ENCODE data around the gene CTF1. TPM values are rescaled to one million over a fixed set of nuclear protein-coding genes. Genes with fewer than 3 reads are reported as not detected.
A peak's percentile ranks its signal among the peaks of the same experiment; 100 is the strongest.

CTF1 gene
- total RNA-seq, 1 experiment from 2014 or later, result 1.1 TPM

DNA sequence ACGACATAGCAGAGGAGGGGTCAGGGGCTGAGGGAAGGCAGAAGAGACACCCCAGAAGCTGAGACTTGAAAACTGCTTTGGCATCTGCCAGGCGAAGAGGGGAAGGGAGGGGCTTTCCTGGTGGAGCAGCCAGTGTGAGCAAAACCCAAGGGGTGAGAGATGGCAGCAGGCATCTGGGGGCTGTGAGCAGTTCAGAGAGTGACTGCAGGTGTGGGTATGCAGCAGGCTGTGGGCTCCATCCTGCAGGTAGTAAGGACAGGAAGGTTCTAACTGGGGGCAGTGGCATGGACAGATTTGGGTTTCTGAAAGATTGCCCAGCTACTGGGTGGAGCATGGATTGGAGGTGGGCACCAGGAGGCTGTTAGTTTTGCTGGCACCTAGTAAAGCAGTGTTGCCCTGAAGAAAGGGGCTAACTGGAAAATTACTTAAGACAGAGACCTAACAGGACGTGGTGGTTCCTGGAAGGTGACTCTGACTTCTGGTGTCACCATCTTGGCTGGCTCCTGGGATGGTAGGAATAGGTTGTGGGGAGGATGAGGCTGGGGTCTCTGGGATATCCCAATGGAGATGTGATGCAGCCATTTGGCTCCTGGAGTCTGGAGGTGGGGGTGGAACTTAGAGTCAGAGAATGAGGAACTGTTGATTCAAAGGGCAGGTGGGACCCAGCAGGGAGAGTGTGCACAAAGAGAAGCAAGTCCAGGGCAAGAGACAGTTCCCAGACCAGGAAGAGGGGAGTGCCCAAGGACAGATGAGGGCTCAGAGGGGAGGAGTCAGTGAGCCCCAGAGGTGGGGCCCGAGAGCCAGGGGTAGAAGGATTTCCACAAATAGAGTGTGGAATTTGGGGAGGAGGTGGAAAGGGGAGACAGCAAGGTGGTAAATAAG lies 13.7 kb upstream of the CTF1 start:
- Histone ChIP-seq H3K9me2 (replicated peaks; ENCODE audit: insufficient read depth, low read length) (no peaks in the 10 kb centered on the region), H3K4me2 (ENCODE audit: low read depth, low read length, poor library complexity, severe bottlenecking) (no peak overlapping the region), H3K79me2 (ENCODE audit: low read length) (0 out of 2 replicates have a peak, but pooled peaks cover 2% of the 10 kb centered on the region), H3K9me3 (ENCODE audit: low read length) (no peaks in the 10 kb centered on the region), H3K36me3 (ENCODE audit: insufficient read depth, low read length) (no peaks in the 10 kb centered on the region; the same call in 1 of the 2 replicates), H4K20me1 (ENCODE audit: insufficient read depth, low read depth, low read length) (no peaks in the 10 kb centered on the region), H3K9ac (ENCODE audit: low read length) (peak overlapping the region; percentile 18; the same call in 1 of the 2 replicates), H3K27me3 (ENCODE audit: low read length) (no peaks in the 10 kb centered on the region), H3K27ac (ENCODE audit: low read length) (no peak overlapping the region), H3K4me1 (ENCODE audit: low read length) (peaks cover 4% of the 10 kb centered on the region; the same call in 1 of the 2 replicates), H3K4me3 (ENCODE audit: low read length) (no peak overlapping the region), H2AFZ (ENCODE audit: low read length) (no peak overlapping the region)
- peak; percentile 38 for DNase-seq

- no peaks in the 10 kb centered on the region for H4K20me1 ChIP-seq (ENCODE audit: insufficient read depth, low read depth, low read length)
- H2AFZ ChIP-seq (ENCODE audit: low read length), result no peak overlapping the region
- H3K4me1 ChIP-seq (ENCODE audit: low read length), result peaks cover 4% of the 10 kb centered on the region; the same call in 1 of the 2 replicates
- no peaks in the 10 kb centered on the region for H3K27me3 ChIP-seq (ENCODE audit: low read length)
- H3K9me2 ChIP-seq (replicated peaks; ENCODE audit: insufficient read depth, low read length), result no peaks in the 10 kb centered on the region
- no peaks in the 10 kb centered on the region for H3K79me2 ChIP-seq (ENCODE audit: low read length)
- DNase-seq, result peak; percentile 38
- no peak overlapping the region for H3K27ac ChIP-seq (ENCODE audit: low read length)
- H3K9me3 ChIP-seq (ENCODE audit: low read length), result no peaks in the 10 kb centered on the region
- H3K4me3 ChIP-seq (ENCODE audit: low read length), result no peak overlapping the region
- H3K9ac ChIP-seq (ENCODE audit: low read length), result no peak overlapping the region
- H3K4me2 ChIP-seq (ENCODE audit: low read depth, low read length, poor library complexity, severe bottlenecking), result no peak overlapping the region
- no peaks in the 10 kb centered on the region; the same call in 1 of the 2 replicates for H3K36me3 ChIP-seq (ENCODE audit: insufficient read depth, low read length)
These were observed 11.7 kb upstream of the CTF1 start for GRCh38 chr16:30884760-30885159.

DNA sequence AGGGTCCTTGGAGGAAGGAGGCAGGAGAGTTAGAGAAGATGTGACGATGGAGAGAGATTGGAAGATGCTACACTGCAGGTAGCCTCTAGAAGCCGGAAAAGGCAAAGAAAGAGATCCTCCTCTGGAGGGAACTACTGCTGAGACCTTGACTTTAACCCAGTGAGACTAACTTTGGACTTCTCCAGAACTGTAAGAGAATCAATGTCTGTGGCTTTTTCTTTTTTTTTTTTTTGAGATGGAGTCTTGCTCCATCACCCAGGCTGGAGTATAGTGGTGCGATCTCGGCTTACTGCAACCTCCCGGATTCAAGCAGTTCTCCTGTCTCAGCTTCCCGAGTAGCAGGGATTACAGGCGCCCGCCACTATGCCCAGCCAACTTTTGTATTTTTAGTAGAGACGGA lies 11.2 kb upstream of the CTF1 start:
- Histone ChIP-seq H3K9me3 (ENCODE audit: low read length) (no peaks in the 10 kb centered on the region), H3K4me2 (ENCODE audit: low read depth, low read length, poor library complexity, severe bottlenecking) (no peak overlapping the region), H2AFZ (ENCODE audit: low read length) (no peak overlapping the region), H3K27ac (ENCODE audit: low read length) (no peak overlapping the region), H3K79me2 (ENCODE audit: low read length) (no peaks in the 10 kb centered on the region), H3K36me3 (ENCODE audit: insufficient read depth, low read length) (no peaks in the 10 kb centered on the region; the same call in 1 of the 2 replicates), H3K4me1 (ENCODE audit: low read length) (peaks cover 4% of the 10 kb centered on the region; the same call in 1 of the 2 replicates), H4K20me1 (ENCODE audit: insufficient read depth, low read depth, low read length) (no peaks in the 10 kb centered on the region), H3K4me3 (ENCODE audit: low read length) (no peak overlapping the region), H3K27me3 (ENCODE audit: low read length) (no peaks in the 10 kb centered on the region), H3K9ac (ENCODE audit: low read length) (no peak overlapping the region), H3K9me2 (replicated peaks; ENCODE audit: insufficient read depth, low read length) (no peaks in the 10 kb centered on the region)
- DNase-seq, result peak; percentile 36

DNA sequence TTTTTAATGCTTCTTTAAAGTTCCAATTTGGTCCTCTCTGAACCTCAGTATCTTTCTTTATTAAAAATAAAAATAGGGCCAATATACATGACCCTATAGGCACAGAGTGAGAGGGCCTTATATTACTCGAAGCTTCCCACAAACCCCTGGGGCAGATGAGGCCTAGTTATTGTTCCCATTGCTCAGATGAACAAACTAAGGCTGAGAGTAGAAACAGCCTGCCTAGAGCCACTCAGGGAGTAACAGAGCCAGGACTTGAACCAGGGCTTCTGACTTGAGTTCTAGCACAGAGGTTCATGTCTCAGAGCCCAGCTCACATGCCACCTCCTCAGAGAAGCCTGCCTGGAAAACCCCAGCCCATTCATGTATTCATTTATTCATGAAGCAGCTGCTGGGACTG lies 10.3 kb upstream of the CTF1 start:
- Histone ChIP-seq H3K79me2 (ENCODE audit: low read length) (no peaks in the 10 kb centered on the region), H3K9ac (ENCODE audit: low read length) (no peak overlapping the region), H4K20me1 (ENCODE audit: insufficient read depth, low read depth, low read length) (no peaks in the 10 kb centered on the region), H3K4me1 (ENCODE audit: low read length) (peaks cover 4% of the 10 kb centered on the region; the same call in 1 of the 2 replicates), H3K9me3 (ENCODE audit: low read length) (no peaks in the 10 kb centered on the region), H3K36me3 (ENCODE audit: insufficient read depth, low read length) (no peaks in the 10 kb centered on the region; the same call in 1 of the 2 replicates), H3K4me2 (ENCODE audit: low read depth, low read length, poor library complexity, severe bottlenecking) (no peak overlapping the region), H3K9me2 (replicated peaks; ENCODE audit: insufficient read depth, low read length) (no peaks in the 10 kb centered on the region), H2AFZ (ENCODE audit: low read length) (no peak overlapping the region), H3K27ac (ENCODE audit: low read length) (no peak overlapping the region), H3K4me3 (ENCODE audit: low read length) (no peak overlapping the region), H3K27me3 (ENCODE audit: low read length) (no peaks in the 10 kb centered on the region)
- DNase-seq, result peak; percentile 36

GRCh38 chr16:30887927-30888326 lies 8.5 kb upstream of the CTF1 start:
- Histone ChIP-seq H3K9ac (ENCODE audit: low read length) (no peak overlapping the region), H3K36me3 (ENCODE audit: insufficient read depth, low read length) (no peaks in the 10 kb centered on the region; the same call in 1 of the 2 replicates), H3K4me2 (ENCODE audit: low read depth, low read length, poor library complexity, severe bottlenecking) (no peak overlapping the region), H3K79me2 (ENCODE audit: low read length) (peaks cover 7% of the 10 kb centered on the region), H3K27ac (ENCODE audit: low read length) (no peak overlapping the region), H3K9me2 (replicated peaks; ENCODE audit: insufficient read depth, low read length) (no peaks in the 10 kb centered on the region), H4K20me1 (ENCODE audit: insufficient read depth, low read depth, low read length) (no peaks in the 10 kb centered on the region), H3K9me3 (ENCODE audit: low read length) (no peaks in the 10 kb centered on the region), H3K4me1 (ENCODE audit: low read length) (peaks cover 8% of the 10 kb centered on the region), H3K4me3 (ENCODE audit: low read length) (no peak overlapping the region), H3K27me3 (ENCODE audit: low read length) (no peaks in the 10 kb centered on the region), H2AFZ (ENCODE audit: low read length) (no peak overlapping the region)
- DNase-seq, result peak; percentile 36

- no peak overlapping the region for H3K4me2 ChIP-seq (ENCODE audit: low read depth, low read length, poor library complexity, severe bottlenecking)
- H3K36me3 ChIP-seq (ENCODE audit: insufficient read depth, low read length), result no peaks in the 10 kb centered on the region; the same call in 1 of the 2 replicates
- H3K27me3 ChIP-seq (ENCODE audit: low read length), result no peaks in the 10 kb centered on the region
- no peaks in the 10 kb centered on the region for H3K9me2 ChIP-seq (replicated peaks; ENCODE audit: insufficient read depth, low read length)
- no peak overlapping the region for H3K4me3 ChIP-seq (ENCODE audit: low read length)
- peaks cover 12% of the 10 kb centered on the region for H3K79me2 ChIP-seq (ENCODE audit: low read length)
- peaks cover 12% of the 10 kb centered on the region for H3K4me1 ChIP-seq (ENCODE audit: low read length)
- H3K9me3 ChIP-seq (ENCODE audit: low read length), result no peaks in the 10 kb centered on the region
- no peak overlapping the region for H3K9ac ChIP-seq (ENCODE audit: low read length)
- no peak overlapping the region for H3K27ac ChIP-seq (ENCODE audit: low read length)
- no peak overlapping the region for H2AFZ ChIP-seq (ENCODE audit: low read length)
- no peak for DNase-seq
- no peaks in the 10 kb centered on the region for H4K20me1 ChIP-seq (ENCODE audit: insufficient read depth, low read depth, low read length)
These were observed 7.4 kb upstream of the CTF1 start for GRCh38 chr16:30888856-30889499.

DNA sequence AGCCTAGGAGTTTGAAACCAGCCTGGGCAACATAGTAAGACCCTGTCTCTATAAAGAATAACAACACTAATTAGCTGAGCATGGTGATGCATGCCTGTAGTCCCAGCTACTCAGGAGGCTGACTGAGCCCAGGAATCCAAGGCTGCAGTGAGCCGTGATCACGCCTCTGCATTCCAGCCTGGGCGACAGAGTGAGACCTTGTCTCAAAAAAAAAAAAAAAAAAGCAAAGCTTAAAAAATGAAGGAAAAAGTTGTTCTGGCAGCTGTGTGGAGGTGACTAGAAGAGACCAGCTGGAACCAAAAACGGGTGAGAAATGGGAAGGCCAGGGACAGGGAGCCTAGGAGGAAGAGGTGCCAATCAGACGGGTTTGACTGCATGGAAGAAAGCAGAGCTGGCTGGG lies 6.7 kb upstream of the CTF1 start:
- peaks cover 19% of the 10 kb centered on the region for H3K4me1 ChIP-seq (ENCODE audit: low read length)
- no peak overlapping the region for H2AFZ ChIP-seq (ENCODE audit: low read length)
- H3K9ac ChIP-seq (ENCODE audit: low read length), result no peak overlapping the region
- no peaks in the 10 kb centered on the region for H3K9me3 ChIP-seq (ENCODE audit: low read length)
- H3K36me3 ChIP-seq (ENCODE audit: insufficient read depth, low read length), result no peaks in the 10 kb centered on the region; the same call in 1 of the 2 replicates
- H3K4me2 ChIP-seq (ENCODE audit: low read depth, low read length, poor library complexity, severe bottlenecking), result no peak overlapping the region
- H4K20me1 ChIP-seq (ENCODE audit: insufficient read depth, low read depth, low read length), result no peaks in the 10 kb centered on the region
- H3K27ac ChIP-seq (ENCODE audit: low read length), result no peak overlapping the region
- H3K79me2 ChIP-seq (ENCODE audit: low read length), result peaks cover 12% of the 10 kb centered on the region
- H3K9me2 ChIP-seq (replicated peaks; ENCODE audit: insufficient read depth, low read length), result no peaks in the 10 kb centered on the region
- no peaks in the 10 kb centered on the region for H3K27me3 ChIP-seq (ENCODE audit: low read length)
- DNase-seq, result peak; percentile 25
- no peak overlapping the region for H3K4me3 ChIP-seq (ENCODE audit: low read length)

All from Karpas-422 (cell line).